ENCODE results near the gene KDELR1.

Gene KDELR1

GRCh38 chr19:48405850-48406249 is 14.5 kb upstream of the KDELR1 start:
- H3K4me3 ChIP-seq (ENCODE audit: low read length), result no peak overlapping the region
- peak; percentile 64 for DNase-seq (ENCODE audit: low read depth)
- TF ChIP-seq, protein P1, sequence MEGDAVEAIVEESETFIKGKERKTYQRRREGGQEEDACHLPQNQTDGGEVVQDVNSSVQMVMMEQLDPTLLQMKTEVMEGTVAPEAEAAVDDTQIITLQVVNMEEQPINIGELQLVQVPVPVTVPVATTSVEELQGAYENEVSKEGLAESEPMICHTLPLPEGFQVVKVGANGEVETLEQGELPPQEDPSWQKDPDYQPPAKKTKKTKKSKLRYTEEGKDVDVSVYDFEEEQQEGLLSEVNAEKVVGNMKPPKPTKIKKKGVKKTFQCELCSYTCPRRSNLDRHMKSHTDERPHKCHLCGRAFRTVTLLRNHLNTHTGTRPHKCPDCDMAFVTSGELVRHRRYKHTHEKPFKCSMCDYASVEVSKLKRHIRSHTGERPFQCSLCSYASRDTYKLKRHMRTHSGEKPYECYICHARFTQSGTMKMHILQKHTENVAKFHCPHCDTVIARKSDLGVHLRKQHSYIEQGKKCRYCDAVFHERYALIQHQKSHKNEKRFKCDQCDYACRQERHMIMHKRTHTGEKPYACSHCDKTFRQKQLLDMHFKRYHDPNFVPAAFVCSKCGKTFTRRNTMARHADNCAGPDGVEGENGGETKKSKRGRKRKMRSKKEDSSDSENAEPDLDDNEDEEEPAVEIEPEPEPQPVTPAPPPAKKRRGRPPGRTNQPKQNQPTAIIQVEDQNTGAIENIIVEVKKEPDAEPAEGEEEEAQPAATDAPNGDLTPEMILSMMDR (IDR thresholded peaks at IDR 0.05; ENCODE audit: insufficient read depth, low read depth, low read length, missing control alignments), result no peak

DNA sequence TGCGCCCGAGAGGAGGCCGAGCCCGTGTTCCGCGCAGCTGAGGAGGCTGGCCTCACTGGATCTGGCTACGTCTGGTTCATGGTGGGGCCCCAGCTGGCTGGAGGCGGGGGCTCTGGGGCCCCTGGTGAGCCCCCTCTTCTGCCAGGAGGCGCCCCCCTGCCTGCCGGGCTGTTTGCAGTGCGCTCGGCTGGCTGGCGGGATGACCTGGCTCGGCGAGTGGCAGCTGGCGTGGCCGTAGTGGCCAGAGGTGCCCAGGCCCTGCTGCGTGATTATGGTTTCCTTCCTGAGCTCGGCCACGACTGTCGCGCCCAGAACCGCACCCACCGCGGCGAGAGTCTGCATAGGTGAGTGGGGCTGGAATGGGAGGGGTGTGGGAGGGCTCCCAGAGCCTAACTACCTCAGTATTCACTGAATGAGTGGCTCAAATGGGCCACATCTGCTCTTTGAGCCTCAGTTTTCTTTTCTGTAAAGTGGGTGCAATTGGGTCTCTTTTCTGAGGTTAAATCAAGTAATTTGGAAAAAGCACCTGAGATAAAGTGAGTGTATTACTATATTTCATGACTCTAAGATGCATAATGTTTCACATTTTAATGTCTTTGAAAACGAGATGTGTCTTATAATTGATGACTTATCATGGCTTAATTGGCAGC is 13.8 kb upstream of the KDELR1 start:
- TF ChIP-seq, protein P1 (IDR thresholded peaks at IDR 0.05; ENCODE audit: insufficient read depth, low read depth, low read length, missing control alignments), result no peak
- no peak for DNase-seq (ENCODE audit: low read depth)
- no peak overlapping the region for H3K4me3 ChIP-seq (ENCODE audit: low read length)

- no peak overlapping the region for H3K4me3 ChIP-seq (ENCODE audit: low read length)
- TF ChIP-seq, protein P1 (IDR thresholded peaks at IDR 0.05; ENCODE audit: insufficient read depth, low read depth, low read length, missing control alignments), result no peak
- DNase-seq (ENCODE audit: low read depth), result peak; percentile 69
Measured at GRCh38 chr19:48403606-48404005, 12.3 kb upstream of the KDELR1 start.

DNA sequence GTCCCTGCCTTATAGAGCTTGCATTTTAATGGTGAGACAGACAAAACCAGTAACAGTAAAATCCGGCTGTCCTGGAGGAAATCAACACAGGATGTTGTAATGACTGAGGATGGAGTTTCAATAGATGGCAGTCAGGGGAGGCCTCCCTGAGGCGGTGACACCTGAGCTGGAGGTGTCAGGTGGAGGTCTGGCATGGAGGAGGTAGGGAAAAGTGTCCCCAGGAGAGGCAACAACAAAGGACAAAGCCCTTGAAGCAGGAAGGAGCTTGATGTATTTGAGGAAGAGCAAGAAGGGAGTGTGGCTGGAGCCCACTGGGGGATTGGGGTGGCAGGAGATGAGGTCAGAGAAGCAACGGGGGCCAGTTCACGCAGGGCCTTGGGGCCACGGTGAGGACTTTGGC is 9.9 kb upstream of the KDELR1 start:
- TF ChIP-seq, protein P1 (IDR thresholded peaks at IDR 0.05; ENCODE audit: insufficient read depth, low read depth, low read length, missing control alignments), result no peak
- no peak for DNase-seq (ENCODE audit: low read depth)
- no peak overlapping the region for H3K4me3 ChIP-seq (ENCODE audit: low read length)

GRCh38 chr19:48400018-48400742 is 8.8 kb upstream of the KDELR1 start:
- no peak overlapping the region for H3K4me3 ChIP-seq (ENCODE audit: low read length)
- peak; percentile 74 for DNase-seq (ENCODE audit: low read depth)
- TF ChIP-seq, protein P1 (IDR thresholded peaks at IDR 0.05; ENCODE audit: insufficient read depth, low read depth, low read length, missing control alignments), result no peak

GRCh38 chr19:48398375-48399235 is 7.3 kb upstream of the KDELR1 start:
- DNase-seq (ENCODE audit: low read depth), result peak; percentile 91
- TF ChIP-seq, protein P1 (IDR thresholded peaks at IDR 0.05; ENCODE audit: insufficient read depth, low read depth, low read length, missing control alignments), result no peak
- peak overlapping the region; percentile 60 for H3K4me3 ChIP-seq (ENCODE audit: low read length)

All from epithelial cell of esophagus (primary cell).